ENCODE results near the gene QSOX2.

The QSOX2 gene

GRCh38 chr9:136278894-136279293, 33.3 kb upstream of the QSOX2 start:
- POLR2A ChIA-PET = interaction anchor here (0.6 to 0.9 kb wide), 2 partner anchors 12 to 23 kb away, joined by 3 to 4 read pairs; no protein-coding TSS in a partner anchor
- TF ChIP-seq, protein P1, sequence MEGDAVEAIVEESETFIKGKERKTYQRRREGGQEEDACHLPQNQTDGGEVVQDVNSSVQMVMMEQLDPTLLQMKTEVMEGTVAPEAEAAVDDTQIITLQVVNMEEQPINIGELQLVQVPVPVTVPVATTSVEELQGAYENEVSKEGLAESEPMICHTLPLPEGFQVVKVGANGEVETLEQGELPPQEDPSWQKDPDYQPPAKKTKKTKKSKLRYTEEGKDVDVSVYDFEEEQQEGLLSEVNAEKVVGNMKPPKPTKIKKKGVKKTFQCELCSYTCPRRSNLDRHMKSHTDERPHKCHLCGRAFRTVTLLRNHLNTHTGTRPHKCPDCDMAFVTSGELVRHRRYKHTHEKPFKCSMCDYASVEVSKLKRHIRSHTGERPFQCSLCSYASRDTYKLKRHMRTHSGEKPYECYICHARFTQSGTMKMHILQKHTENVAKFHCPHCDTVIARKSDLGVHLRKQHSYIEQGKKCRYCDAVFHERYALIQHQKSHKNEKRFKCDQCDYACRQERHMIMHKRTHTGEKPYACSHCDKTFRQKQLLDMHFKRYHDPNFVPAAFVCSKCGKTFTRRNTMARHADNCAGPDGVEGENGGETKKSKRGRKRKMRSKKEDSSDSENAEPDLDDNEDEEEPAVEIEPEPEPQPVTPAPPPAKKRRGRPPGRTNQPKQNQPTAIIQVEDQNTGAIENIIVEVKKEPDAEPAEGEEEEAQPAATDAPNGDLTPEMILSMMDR (IDR thresholded peaks at IDR 0.05; ENCODE audit: insufficient read depth, low read length, missing control alignments) = no peak
- DNase-seq (ENCODE audit: low read depth, low spot score) = no peak
- CTCF ChIA-PET = interaction anchor here (1.0 to 4.0 kb wide), 7 partner anchors 8 to 143 kb away, joined by 3 to 30 read pairs (median 4); no protein-coding TSS in a partner anchor
- H3K4me3 ChIP-seq (ENCODE audit: low read depth, low read length) = no peak overlapping the region

DNA sequence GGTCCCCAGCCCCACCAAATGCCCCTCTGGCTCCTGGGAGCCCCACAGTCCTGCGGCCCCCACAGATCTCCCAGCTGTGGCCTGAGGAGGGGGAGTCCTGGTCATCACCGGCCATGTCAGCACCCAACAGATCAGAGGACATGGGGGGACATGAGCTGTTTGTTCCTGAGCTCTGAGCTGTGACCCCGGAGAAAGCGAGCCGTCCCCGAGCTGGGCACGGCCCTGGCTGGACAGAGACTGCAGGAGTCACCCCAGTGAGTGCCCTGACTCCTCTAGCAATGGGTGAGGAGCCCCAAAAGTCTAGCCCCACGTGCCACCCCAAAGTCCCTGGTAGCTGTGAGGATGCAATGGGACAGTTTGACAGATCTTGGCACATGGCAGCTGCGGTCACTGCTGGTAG, 32.6 kb upstream of the QSOX2 start:
- ChIA-PET CTCF (interaction anchor here (1.0 to 4.0 kb wide), 6 partner anchors 9 to 142 kb away, joined by 3 to 30 read pairs (median 6); no protein-coding TSS in a partner anchor), POLR2A (interaction anchor here (0.6 to 0.9 kb wide), 2 partner anchors 11 to 82 kb away, joined by 3 read pairs; no protein-coding TSS in a partner anchor)
- DNase-seq (ENCODE audit: low read depth, low spot score) = no peak
- TF ChIP-seq, protein P1 (IDR thresholded peaks at IDR 0.05; ENCODE audit: insufficient read depth, low read length, missing control alignments) = no peak
- H3K4me3 ChIP-seq (ENCODE audit: low read depth, low read length) = no peak overlapping the region

GRCh38 chr9:136277746-136278145, 32.1 kb upstream of the QSOX2 start:
- TF ChIP-seq, protein P1 (IDR thresholded peaks at IDR 0.05; ENCODE audit: insufficient read depth, low read length, missing control alignments) = no peak
- POLR2A ChIA-PET = interaction anchor here (0.6 kb wide), 1 partner anchor 81 kb away, joined by 3 read pairs; no protein-coding TSS in a partner anchor
- CTCF ChIA-PET = interaction anchor here (1.0 to 4.0 kb wide), 4 partner anchors 9 to 109 kb away, joined by 4 to 30 read pairs (median 8); no protein-coding TSS in a partner anchor
- no peak for DNase-seq (ENCODE audit: low read depth, low spot score)
- H3K4me3 ChIP-seq (ENCODE audit: low read depth, low read length) = no peak overlapping the region

DNA sequence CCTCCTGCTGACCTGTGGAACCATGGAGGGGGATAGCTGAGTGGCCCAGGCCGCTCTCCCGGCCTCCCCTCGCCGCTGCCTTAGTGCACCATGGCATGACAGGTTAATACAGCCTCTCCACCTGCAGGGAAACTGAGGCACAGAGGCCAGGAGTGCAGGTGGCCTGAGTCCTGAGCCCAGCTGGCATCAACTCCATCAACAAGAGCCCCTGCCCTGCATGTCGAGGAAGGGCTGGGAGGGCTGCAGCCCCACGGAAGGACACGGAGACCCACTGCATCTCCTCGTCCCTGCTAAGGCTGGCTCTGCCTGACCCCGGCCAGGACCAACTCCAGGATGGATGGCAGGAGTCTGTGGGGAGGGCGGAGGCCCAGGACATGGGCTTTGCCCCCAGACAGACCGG, 31.1 kb upstream of the QSOX2 start:
- no peak for DNase-seq (ENCODE audit: low read depth, low spot score)
- TF ChIP-seq, protein P1 (IDR thresholded peaks at IDR 0.05; ENCODE audit: insufficient read depth, low read length, missing control alignments) = no peak
- H3K4me3 ChIP-seq (ENCODE audit: low read depth, low read length) = no peak overlapping the region
- CTCF ChIA-PET = interaction anchor here (4.0 kb wide), 1 partner anchor 8 kb away, joined by 30 read pairs; no protein-coding TSS in a partner anchor
- POLR2A ChIA-PET = no interaction called here

DNA sequence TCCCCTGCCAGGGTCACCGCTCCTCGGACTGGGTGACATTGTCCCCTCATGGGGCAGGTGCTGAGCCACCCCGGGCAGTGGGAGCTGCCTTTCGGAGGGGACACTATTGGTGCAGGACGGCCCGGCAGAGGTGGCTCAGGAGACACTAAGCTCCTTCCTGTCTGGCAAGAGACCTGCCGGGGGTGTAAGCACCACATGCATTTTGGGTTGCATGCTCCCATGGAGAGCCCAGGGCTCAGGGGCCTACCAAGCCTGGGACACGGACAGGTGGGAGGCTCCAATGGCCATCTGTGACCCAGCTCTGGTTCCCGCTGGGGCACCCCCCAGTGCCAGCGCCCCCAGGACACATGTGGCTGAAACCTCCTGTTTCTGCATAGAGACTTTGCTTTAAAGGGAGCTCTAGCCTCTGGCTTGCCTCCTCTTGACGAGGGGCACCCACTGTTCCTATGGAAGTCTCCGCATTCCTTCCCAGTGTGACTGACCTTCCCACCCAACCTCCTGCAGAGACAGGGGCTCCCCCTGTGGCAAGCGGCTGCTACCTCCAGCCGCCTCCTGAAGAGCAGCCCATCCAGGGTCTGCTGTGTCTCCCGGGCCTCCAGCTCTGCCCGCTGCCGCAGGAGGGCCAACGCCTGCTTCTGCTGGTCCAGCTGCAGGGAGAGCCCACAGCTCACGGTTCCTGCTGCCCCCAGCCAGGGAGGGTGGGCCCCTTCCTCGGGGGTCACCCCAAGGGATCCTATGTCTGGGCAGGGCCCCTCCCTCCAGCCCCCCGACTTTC, 30.2 kb upstream of the QSOX2 start:
- POLR2A ChIA-PET = no interaction called here
- no peak overlapping the region for H3K4me3 ChIP-seq (ENCODE audit: low read depth, low read length)
- TF ChIP-seq, protein P1 (IDR thresholded peaks at IDR 0.05; ENCODE audit: insufficient read depth, low read length, missing control alignments) = no peak
- no peak for DNase-seq (ENCODE audit: low read depth, low spot score)
- CTCF ChIA-PET = interaction anchor here (0.7 to 4.0 kb wide), 3 partner anchors 7 to 153 kb away, joined by 3 to 30 read pairs (median 3); no protein-coding TSS in a partner anchor

Measured in AG04449 (cell line).